Measurements from ENCODE around the gene SECTM1.

GRCh38 chr17:82366749-82367148, 33.2 kb upstream of the SECTM1 start:
- TF ChIP-seq POLR2AphosphoS5 (IDR thresholded peaks at IDR 0.05; ENCODE audit: low read depth, low read length), result no peak
- TF ChIP-seq TAF1 (IDR thresholded peaks at IDR 0.05; ENCODE audit: borderline replicate concordance, insufficient read depth, low read length), result no peak
- TF ChIP-seq SIN3A (IDR thresholded peaks at IDR 0.05; ENCODE audit: borderline replicate concordance, insufficient read depth, low read length), result no peak
- no peak for TF ChIP-seq REST (IDR thresholded peaks at IDR 0.05; ENCODE audit: insufficient read depth in 1 of 2, low read depth in 2 of 2, low read length in 2 of 2)
- TF ChIP-seq FOXP2 (optimal IDR thresholded peaks at IDR 0.05; ENCODE audit: borderline replicate concordance, extremely low read depth, extremely low read length, insufficient read depth), result no peak

All from PFSK-1 (cell line).